ENCODE data around the gene CEP126. TPM values are rescaled to one million over a fixed set of nuclear protein-coding genes. Genes with fewer than 3 reads are reported as not detected.

Gene CEP126
- total RNA-seq, 1 donor = 0.63 TPM

GRCh38 chr11:102026217-102026616 lies 111.4 kb downstream of the CEP126 start:
- Histone ChIP-seq H3K27me3 (ENCODE audit: insufficient read depth, low read length) (no peaks in the 10 kb centered on the region), H3K4me1 (ENCODE audit: insufficient read depth, low read length) (no peaks in the 10 kb centered on the region), H3K9me3 (ENCODE audit: low read depth, low read length) (no peaks in the 10 kb centered on the region), H3K4me3 (ENCODE audit: low read length) (no peak overlapping the region)

GRCh38 chr11:102026959-102027358 lies 112.1 kb downstream of the CEP126 start:
- no peaks in the 10 kb centered on the region for H3K4me1 ChIP-seq (ENCODE audit: insufficient read depth, low read length)
- no peaks in the 10 kb centered on the region for H3K9me3 ChIP-seq (ENCODE audit: low read depth, low read length)
- H3K27me3 ChIP-seq (ENCODE audit: insufficient read depth, low read length) = no peaks in the 10 kb centered on the region
- H3K4me3 ChIP-seq (ENCODE audit: low read length) = no peak overlapping the region

- Histone ChIP-seq H3K4me1 (ENCODE audit: insufficient read depth, low read length) (no peaks in the 10 kb centered on the region), H3K4me3 (ENCODE audit: low read length) (no peak overlapping the region), H3K27me3 (ENCODE audit: insufficient read depth, low read length) (no peaks in the 10 kb centered on the region), H3K9me3 (ENCODE audit: low read depth, low read length) (no peaks in the 10 kb centered on the region)
These were observed 121.9 kb downstream of the CEP126 start for GRCh38 chr11:102036757-102037156.

- Histone ChIP-seq H3K4me1 (ENCODE audit: insufficient read depth, low read length) (peaks cover 7% of the 10 kb centered on the region), H3K27me3 (ENCODE audit: insufficient read depth, low read length) (peaks cover 42% of the 10 kb centered on the region), H3K4me3 (ENCODE audit: low read length) (no peak overlapping the region), H3K9me3 (ENCODE audit: low read depth, low read length) (peaks cover 6% of the 10 kb centered on the region)
These were observed 132.0 kb downstream of the CEP126 start for GRCh38 chr11:102046841-102047240.

GRCh38 chr11:102047305-102047924 lies 132.6 kb downstream of the CEP126 start, which contains the start of gene CFAP300:
Gene CFAP300 (plus strand): TSS chr11:102047437. CDS start chr11:102047471, 34 bp downstream.
- H3K4me1 ChIP-seq (ENCODE audit: insufficient read depth, low read length) = peaks cover 7% of the 10 kb centered on the region
- H3K27me3 ChIP-seq (ENCODE audit: insufficient read depth, low read length) = peaks cover 42% of the 10 kb centered on the region
- H3K9me3 ChIP-seq (ENCODE audit: low read depth, low read length) = peaks cover 6% of the 10 kb centered on the region
- H3K4me3 ChIP-seq (ENCODE audit: low read length) = no peak within 1 kb of the TSS

Other genes with a start within 250 kb of the CEP126 start
- gene ANGPTL5, start 1.5 kb downstream of the CEP126 start, total RNA-seq = 0.10 TPM
- gene CFAP300, start 132.4 kb downstream of the CEP126 start, total RNA-seq = not detected
- gene YAP1, start 195.4 kb downstream of the CEP126 start, total RNA-seq = 0.10 TPM